Ovary (tissue), 9 donors: ENCODE results near the gene JPH4. TPM values are rescaled to one million over a fixed set of nuclear protein-coding genes. Genes with fewer than 3 reads are reported as not detected.
"Not testable (repeated sequence)": the region's sequence is repeated elsewhere in the genome, so short reads cannot be mapped to it uniquely, and the experiment has no call there.

Experiments
- DNase-seq, 5 donors: peaks; one replicate each; pipeline ENCODE4 v3.0.0-alpha.2; 2019 to 2020
- H3K27ac ChIP-seq, 2 donors: fragments of 200-600 bp; one replicate each; pipeline versions ENCODE4 v1.5.1 to v1.8.0; 2019 to 2022
- H3K27me3 ChIP-seq: fragments of 200-600 bp; one replicate; pipeline ENCODE4 v1.8.0; 2022
- H3K36me3 ChIP-seq: fragments of 200-600 bp; sonication (generic); one replicate; pipeline ENCODE4 v1.5.1; 2019
- H3K4me1 ChIP-seq: one replicate; pipeline ENCODE4 v1.8.1; 2013; ENCODE audit warnings: mild to moderate bottlenecking, moderate library complexity; ENCODE audit not compliant: insufficient read depth
- H3K4me3 ChIP-seq: fragments of 200-600 bp; sonication (generic); one replicate; pipeline ENCODE4 v1.5.1; 2017
- H3K9me3 ChIP-seq, 2 donors: fragments of 200-600 bp in 1 of 2; sonication (generic) in 1 of 2; one replicate each; pipeline versions ENCODE4 v1.5.1 to v1.8.1; 2013 to 2019; ENCODE audit warnings: mild to moderate bottlenecking in 1 of 2, moderate library complexity in 1 of 2
- CTCF ChIP-seq, 3 donors: fragments of 450-650 bp in 2 of 3; fragments of 200-600 bp in 1 of 3; IDR thresholded peaks; one replicate each; pipeline versions ENCODE4 v1.5.1 to v1.8.0; 2016 to 2022; ENCODE audit warnings: antibody characterized with exemption in 3 of 3, mild to moderate bottlenecking in 1 of 3
- EP300 ChIP-seq: sonication (generic); formaldehyde crosslinking; IDR thresholded peaks from one replicate; pipeline ENCODE4 v1.6.1; 2017; ENCODE audit warnings: antibody characterized with exemption
- POLR2A ChIP-seq: fragments of 450-650 bp; IDR thresholded peaks from one replicate; pipeline ENCODE4 v1.6.1; 2017; ENCODE audit warnings: antibody characterized with exemption, mild to moderate bottlenecking, moderate library complexity
- WGBS, 3 donors: extraction: QIAGEN DNeasy Blood & Tissue Kit in 1 of 3; methylation state at CpG; one replicate each; pipeline versions ENCODE4 v1.1.5 to v1.1.7; 2013 to 2017; 5-methylcytosine and 5-hydroxymethylcytosine counted together
- intact Hi-C, 4 donors: fragments of 100-400 bp; cut with DNase I; formaldehyde crosslinking; loops; one replicate each; pipeline versions ENCODE4 v1.11.0 to v1.15.1; 2022 to 2023
- polyA plus RNA-seq, 2 donors: library from polyadenylated mRNA; stranded (reverse); fragments of 200-250 nt in 1 of 2; fragments of 350-450 nt in 1 of 2; fragmentation: Illumina TruSeq in 1 of 2; extraction: RNeasy Lipid Tissue Mini Kit (QIAGEN cat#74804) in 1 of 2; gene quantifications; one replicate each; pipeline ENCODE4 v1.2.3, GENCODE V29; 2013 to 2014
- total RNA-seq, 7 donors: library from RNA; depleted of rRNA in 2 of 7; stranded (reverse); fragments of >200 nt in 2 of 7; fragmentation: NEBNext Ultra II Directional in 3 of 7; extraction: Animal tissue kit (Norgen Biotek cat#: 25700) in 3 of 7; gene quantifications; one replicate each; pipeline versions ENCODE4 v1.1.0 to v1.2.4, GENCODE V29; 2016 to 2023
- donor health status: DM: no; HTN: no; CAD: no; lungs with moderate emphysema.
- donor health status: DM: no; HTN: no; CAD: no.
- donor health status: Bipolar disorder and iron deficiency.
- donor health status: DM: yes; HTN: yes; CAD: no.
- donor health status: DM: no; HTN: no; CAD: no.
- donor health status: DM: yes; HTN: yes; CAD: no.

JPH4 gene
- total and polyA plus RNA-seq, 9 donors, result 7.4 to 43.5 (median 11.5) TPM

- peak in 1 of 5 donors; percentile 40 for DNase-seq
- H3K27ac ChIP-seq, result no peak overlapping the region
- intact Hi-C loops, result loop anchor here in 3 of 4 donors (5.0 to 10.0 kb wide), 2 partner anchors 55 to 57 kb away; no protein-coding TSS in a partner anchor
- no peaks in the 10 kb centered on the region for H3K36me3 ChIP-seq
- no peaks in the 10 kb centered on the region for H3K9me3 ChIP-seq
- TF ChIP-seq POLR2A, result no peak
- TF ChIP-seq CTCF (IDR thresholded peaks at IDR 0.05), result peak; percentile 42 to 55 (median 42)
- H3K27me3 ChIP-seq, result no peaks in the 10 kb centered on the region
- H3K4me1 ChIP-seq, result no peaks in the 10 kb centered on the region
- WGBS, 3 donors, result 37 to 42% (median 38%) methylated on average over 10 of the region's 10 CpGs
- no peak overlapping the region for H3K4me3 ChIP-seq
Measured at GRCh38 chr14:23539248-23540140, 39.1 kb downstream of the JPH4 start.

GRCh38 chr14:23538785-23539184, 39.8 kb downstream of the JPH4 start:
- Histone ChIP-seq H3K36me3 (no peaks in the 10 kb centered on the region), H3K27ac (no peak overlapping the region), H3K4me1 (no peaks in the 10 kb centered on the region), H3K27me3 (no peaks in the 10 kb centered on the region), H3K9me3 (no peaks in the 10 kb centered on the region), H3K4me3 (no peak overlapping the region)
- no peak for DNase-seq
- intact Hi-C loops, result loop anchor here in 2 of 4 donors (5.0 to 10.0 kb wide), 2 partner anchors 54 to 56 kb away; no protein-coding TSS in a partner anchor
- 36 to 46% (median 43%) methylated on average over 7 of the region's 7 CpGs for WGBS, 3 donors
- TF ChIP-seq CTCF (IDR thresholded peaks at IDR 0.05), result no peak
- TF ChIP-seq EP300, result no peak
- TF ChIP-seq POLR2A, result no peak

- Histone ChIP-seq H3K4me3 (no peak overlapping the region), H3K27me3 (no peaks in the 10 kb centered on the region), H3K9me3 (no peaks in the 10 kb centered on the region), H3K36me3 (no peaks in the 10 kb centered on the region), H3K27ac (no peak overlapping the region), H3K4me1 (no peaks in the 10 kb centered on the region)
- no peak for TF ChIP-seq EP300
- TF ChIP-seq CTCF (IDR thresholded peaks at IDR 0.05), result no peak
- no peak for TF ChIP-seq POLR2A
- WGBS, 3 donors, result 65 to 75% (median 71%) methylated on average over 10 of the region's 10 CpGs
- intact Hi-C loops, result loop anchor here in 2 of 4 donors (5.0 to 10.0 kb wide), 2 partner anchors 53 to 56 kb away; no protein-coding TSS in a partner anchor
- DNase-seq, result no peak
Measured at GRCh38 chr14:23538050-23538718, 40.4 kb downstream of the JPH4 start.

- 66 to 68% (median 67%) methylated on average over 13 of the region's 13 CpGs for WGBS, 3 donors
- Histone ChIP-seq H3K9me3 (no peaks in the 10 kb centered on the region), H3K27ac (no peak overlapping the region)
Measured at GRCh38 chr14:23537351-23538049, 41.1 kb downstream of the JPH4 start.

GRCh38 chr14:23536906-23537305, 41.7 kb downstream of the JPH4 start:
- H3K4me1 ChIP-seq, DNase-seq, H3K4me3 ChIP-seq, H3K27me3 ChIP-seq, H3K9me3 ChIP-seq, H3K27ac ChIP-seq, H3K36me3 ChIP-seq: not testable (repeated sequence)
- 73 to 77% (median 76%) methylated on average over 6 of the region's 6 CpGs for WGBS, 3 donors
- intact Hi-C loops, result loop anchor here in 2 of 4 donors (5.0 to 10.0 kb wide), 2 partner anchors 52 to 55 kb away; no protein-coding TSS in a partner anchor

More at GRCh38 chr14:23537351-23538049, 41.1 kb downstream of the JPH4 start:
- H3K4me3 ChIP-seq, result no peak overlapping the region
- TF ChIP-seq EP300 (no peak), CTCF (IDR thresholded peaks at IDR 0.05) (no peak), POLR2A (no peak)
- no peaks in the 10 kb centered on the region for H3K36me3 ChIP-seq
- no peaks in the 10 kb centered on the region for H3K27me3 ChIP-seq
- intact Hi-C loops, result loop anchor here in 2 of 4 donors (5.0 to 10.0 kb wide), 2 partner anchors 53 to 55 kb away; no protein-coding TSS in a partner anchor
- H3K4me1 ChIP-seq, result no peaks in the 10 kb centered on the region
- DNase-seq, result no peak
